NCI-H2107 treated with DMSO at 0.1 percent for 48 hours (cell line): ENCODE measurements around the gene CDR2L.
"Not testable (repeated sequence)": the region's sequence is repeated elsewhere in the genome, so short reads cannot be mapped to it uniquely, and the experiment has no call there.

ENCODE experiments used
- DNase-seq: peaks from one replicate; lab custom pipeline; 2025; ENCODE audit not compliant: unreplicated experiment; lab: John Stamatoyannopoulos, UW

CDR2L gene

DNA sequence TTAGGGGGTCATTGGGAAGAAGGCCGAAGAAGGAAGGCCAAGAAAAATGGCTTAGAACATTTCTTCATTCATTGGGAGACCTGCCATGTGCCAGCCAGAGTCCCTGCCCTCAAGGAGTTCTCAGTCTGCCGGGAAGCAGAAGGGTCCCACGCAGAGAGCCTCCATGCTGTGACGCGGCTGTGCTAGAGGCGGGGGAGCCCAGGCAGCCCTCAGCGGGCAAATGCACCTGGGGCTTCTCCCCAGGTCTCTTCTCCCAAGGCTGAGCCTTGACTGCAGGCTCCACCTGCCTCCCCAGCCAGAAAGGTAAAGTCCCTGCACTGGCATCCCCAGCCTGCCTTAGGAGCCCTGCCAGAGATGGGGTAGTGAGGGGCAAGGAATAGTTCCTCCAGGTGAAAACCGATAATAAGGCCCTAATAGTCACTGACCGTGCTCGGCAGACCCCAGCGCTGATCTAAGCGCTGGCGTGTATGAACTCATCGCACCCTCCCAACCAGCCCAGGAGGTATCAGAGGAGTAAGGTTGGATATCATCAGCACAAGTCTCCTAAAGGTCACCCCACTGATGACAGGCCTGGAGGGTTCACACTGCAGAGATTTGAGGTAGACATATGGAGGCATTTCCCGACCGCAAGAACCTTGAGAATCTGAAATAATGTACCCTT lies 6.0 kb upstream of the CDR2L start:
- DNase-seq = no peak

DNA sequence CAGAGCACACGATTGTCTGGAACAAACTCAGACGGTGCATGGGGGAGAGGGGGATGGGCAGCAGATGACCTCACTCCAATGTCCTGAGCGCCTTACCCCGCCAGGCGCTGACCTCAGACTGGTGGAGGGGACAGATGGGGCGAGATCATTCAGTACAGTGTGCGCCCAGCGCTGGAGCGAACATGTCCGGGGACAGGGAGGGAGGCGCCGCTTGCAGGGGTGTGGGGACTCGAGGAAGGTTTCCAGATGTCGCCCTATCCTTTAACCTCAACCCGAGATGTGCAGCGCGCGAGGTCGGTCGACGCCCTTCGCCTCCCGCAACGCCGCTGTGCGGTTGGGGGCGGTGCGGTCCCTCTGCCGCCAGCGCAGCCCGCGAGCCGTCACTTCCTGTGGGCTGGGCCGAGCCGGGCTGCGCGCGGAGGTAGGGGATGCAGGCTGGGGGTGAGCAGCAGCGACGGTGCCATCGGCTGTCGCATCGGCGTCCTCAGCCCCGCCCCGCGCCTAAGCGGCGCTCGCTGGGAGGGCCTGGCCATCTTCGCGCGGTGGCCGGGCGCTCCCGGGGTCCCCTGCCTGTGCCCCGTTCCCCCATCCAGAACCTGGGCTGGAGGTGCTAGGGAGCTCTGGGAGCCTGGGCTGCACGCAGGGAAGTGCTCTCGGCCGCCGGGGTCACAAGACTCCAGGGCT lies 5.3 kb upstream of the CDR2L start:
- peak; percentile 64 for DNase-seq

DNA sequence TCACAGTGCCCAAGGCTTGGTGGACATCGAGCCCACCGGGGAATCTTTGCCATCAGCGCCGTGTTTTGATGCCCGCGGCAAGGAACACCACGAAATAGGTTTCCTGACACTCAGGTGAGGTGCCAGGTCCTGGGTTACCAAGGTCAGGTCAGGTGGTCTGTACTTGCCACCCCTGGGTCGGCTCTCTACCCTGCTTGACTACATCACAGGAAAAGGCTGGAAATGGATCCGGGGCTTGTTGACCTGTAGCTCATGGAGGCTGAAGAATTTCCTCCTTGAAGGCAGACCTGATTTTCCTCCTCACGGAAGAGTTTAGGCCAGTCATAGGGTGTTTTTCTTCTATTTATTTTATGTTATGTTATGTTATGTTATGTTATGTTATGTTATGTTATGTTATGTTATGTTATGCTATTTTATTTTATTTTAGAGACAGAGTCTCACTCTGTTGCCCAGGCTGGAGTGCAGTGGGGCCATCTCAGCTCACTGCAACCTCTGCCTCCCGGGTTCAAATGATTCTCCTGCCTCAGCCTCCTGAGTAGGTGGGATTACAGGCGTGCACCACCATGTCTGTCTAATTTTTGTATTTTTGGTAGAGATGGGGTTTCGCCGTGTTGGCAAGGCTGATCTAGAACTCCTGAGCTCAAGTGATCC lies 4.6 kb upstream of the CDR2L start:
- DNase-seq = not testable (repeated sequence)

DNA sequence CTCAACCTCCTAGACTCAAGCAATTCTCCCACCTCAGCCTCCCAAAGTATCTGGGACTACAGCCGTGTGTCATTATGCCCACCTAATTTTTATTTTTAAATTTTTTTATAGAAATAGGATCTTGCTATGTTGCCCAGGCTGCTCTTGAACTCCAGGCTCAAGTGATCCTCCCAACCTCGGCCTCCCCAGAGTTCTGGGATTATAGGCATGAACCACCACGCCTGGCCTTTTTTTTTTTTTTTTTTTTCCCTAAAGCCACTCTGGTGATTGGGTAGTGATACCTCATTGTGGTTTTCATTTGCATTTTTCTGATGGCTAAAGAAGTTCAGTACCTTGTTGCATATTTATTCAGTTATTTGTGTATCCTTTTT lies 1.2 kb upstream of the CDR2L start:
- DNase-seq = no peak

DNA sequence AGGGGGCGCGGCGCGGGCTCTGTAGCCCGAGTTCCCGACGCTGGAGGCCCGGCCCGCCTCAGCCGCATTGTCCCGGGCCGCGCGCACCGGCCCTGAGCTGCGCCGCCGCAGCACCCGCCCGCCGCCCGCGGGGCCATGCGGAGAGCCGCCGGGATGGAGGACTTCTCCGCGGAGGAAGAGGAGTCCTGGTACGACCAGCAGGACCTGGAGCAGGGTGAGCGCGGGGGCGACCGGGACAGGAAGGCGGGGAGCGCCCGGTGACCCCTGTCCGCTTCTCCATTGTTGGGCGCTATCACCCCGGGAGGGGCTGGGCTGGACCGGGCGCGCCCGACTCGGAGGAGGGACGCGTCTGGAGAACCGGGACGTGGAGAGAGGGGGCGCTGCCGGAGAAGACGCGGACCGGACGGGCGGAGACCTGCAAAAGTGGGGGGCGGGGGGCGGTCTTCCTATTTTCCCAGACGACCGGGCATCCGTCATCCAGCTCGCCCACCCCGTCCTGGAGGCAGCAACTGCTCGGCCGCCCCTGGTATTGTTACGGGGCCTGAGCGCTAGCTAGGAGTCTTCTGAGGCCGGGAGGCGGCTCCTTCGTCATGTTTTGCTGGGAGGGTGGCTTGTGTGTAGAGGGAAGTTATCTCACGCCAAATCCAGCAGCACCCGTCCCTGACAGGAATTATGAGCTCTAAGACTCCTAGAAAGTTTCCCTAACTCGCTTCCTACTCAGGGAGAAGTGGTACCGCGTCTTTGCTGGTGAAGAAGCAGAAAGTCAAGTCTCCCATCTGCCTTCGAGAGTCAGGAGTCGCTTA lies 678 bp downstream of the CDR2L start:
- no peak for DNase-seq

DNA sequence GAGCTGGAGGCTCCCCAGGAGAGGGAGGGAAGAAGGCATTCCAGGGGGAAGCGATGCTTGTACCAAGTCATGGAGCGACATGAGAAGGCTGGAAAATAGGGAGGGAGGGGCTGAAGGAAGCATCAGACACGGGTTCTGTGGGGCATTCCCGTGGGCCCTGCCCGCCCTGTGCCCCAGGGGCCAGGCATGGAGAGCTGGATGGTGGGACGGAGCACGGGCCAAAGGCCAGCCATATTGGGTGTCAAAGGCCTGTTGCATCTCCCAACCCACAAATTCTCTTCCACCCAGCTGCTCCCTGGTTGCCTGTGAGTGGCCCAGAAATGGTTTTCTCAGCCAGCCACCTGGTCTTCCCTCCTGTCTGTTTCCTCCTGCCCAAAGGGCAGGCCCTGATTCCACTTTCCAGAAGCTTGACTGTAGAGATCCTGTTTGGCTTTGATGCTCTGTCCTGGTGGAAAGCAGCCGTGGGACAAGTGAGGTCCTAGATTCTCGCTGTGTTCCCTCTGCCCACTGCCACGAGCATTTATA lies 3.2 kb downstream of the CDR2L start:
- DNase-seq = no peak

DNA sequence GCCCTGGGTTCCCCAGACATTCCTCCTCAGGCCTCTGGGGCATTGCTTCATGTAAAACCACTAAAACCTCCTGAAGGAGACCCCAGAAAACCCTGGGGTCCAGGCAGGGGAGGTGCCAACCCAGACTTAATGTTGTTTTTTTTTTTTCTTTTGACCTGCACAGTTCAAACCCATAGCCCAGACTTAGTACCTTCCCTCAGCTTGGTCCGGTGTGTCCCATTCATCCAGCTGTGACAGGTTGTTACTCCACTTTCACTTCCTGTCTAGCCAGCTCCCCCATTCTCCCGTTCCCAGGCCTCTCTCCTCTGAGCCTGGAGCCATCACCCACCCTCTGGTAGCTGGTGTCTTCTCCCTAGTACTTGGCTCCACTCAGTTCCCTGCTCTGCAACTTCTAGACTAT lies 4.8 kb downstream of the CDR2L start:
- DNase-seq = no peak

DNA sequence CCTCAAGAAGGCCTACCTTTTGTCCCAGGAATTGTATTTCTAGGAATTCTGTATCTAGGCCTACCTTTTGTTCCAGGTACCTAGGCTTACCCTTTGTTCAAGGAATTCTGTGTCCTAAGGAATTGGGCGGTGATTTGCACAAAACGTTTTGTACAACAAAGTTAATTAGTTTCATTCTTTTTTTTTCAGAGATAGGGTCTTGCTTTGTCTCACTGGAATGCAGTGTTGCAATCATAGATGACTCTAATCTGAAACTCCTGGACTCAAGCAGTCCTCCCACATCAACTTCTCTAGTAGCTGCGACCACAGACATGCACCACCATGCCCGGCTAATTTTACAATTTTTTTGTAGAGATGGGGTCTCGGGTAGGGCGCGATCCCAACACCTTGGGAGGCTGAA lies 7.0 kb downstream of the CDR2L start:
- no peak for DNase-seq

DNA sequence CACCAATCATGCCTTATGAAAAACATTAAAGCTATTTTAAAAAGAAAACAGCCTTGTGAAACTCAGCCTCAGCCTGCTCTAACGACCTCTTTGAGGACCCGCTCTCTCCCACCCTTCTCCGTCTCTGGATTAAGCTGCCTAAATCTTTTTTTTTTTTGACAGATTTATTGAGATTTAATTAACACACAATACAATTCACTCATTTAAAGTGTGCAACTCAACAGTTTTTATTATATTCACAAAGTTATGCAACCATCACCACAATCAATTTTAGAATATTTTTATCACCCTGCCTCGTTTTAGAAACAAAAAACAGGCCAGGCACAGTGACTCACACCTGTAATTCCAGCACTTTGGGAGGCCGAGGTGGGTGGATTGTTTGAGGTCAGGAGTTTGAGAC lies 8.4 kb downstream of the CDR2L start:
- no peak for DNase-seq

DNA sequence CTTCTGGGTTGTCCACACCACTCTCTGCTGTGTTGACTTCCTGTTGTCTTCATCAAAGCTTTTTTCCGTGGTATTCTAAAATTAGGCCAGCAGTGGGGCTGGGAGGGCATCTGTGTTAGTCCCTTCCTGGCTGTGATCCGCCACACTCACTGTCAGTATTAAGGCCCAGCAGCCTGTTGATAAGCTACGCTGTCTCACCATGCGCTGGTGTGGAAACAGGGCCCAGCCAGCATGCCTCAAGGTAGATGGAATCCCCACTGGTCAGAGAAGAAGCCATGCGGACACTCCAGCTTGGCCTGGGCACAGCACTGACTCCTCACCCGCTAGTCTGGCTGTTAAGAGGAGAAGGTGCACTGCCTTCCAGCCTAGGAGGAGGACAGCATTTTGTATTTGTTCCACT lies 11.4 kb downstream of the CDR2L start:
- no peak for DNase-seq

DNA sequence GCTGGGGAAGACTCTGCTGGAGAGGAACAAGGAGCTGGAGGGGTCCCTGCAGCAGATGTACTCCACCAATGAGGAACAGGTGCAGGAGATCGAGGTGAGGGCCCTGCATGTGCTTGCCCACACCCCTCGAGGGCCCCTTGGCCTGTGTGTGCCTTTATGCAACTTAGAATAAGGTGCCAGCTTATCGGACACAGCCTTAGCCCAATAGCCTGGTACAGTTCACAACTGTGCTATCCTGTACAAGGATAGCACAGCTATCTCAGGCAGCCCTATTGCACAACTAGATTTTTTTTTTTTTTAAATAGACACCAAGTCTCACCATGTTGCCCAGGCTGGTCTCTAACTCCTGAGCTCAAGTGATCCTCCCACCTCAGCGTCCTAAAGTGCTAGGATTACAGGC lies 12.1 kb downstream of the CDR2L start:
- no peak for DNase-seq

DNA sequence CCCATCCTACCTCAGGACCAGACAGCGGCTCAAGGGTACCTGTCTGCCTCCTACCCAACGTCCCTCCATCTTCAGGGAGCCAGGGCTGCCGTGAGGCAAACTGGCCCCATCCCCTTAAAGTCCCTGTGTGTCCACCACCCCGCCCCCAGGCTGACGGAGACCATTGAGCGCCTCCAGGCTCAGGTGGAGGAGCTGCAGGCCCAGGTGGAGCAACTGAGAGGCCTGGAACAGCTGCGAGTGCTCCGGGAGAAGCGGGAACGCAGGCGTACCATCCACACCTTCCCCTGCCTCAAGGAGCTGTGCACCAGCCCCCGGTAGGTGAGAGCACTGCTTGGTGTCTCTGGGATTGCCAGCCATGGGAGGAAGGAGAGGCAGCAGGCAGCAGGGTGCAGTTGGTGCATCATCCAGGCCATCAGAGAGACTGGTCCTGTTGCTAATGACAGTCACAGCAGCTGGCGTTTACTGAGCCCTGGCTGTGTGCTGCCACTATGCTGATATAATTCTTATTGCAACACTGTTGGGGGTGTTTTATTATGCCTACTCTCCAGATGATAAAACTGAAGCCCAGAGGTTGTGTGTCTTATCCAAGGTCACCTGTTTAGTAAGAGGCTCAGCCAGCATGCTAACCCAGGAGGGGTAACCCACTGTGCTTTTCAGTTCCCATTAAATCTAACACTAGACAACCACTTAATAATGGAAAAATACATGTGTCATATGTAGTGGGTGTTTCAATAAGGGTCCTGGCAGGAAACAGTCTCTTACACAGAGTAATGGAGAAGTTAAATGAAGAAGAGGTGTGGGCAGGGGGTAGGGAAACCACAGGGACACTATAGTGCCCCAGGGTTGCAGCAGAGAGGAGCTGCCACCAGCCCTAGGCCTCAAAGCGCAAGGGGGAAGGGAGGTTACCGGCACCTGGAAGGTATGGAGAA lies 14.7 kb downstream of the CDR2L start:
- DNase-seq = no peak

DNA sequence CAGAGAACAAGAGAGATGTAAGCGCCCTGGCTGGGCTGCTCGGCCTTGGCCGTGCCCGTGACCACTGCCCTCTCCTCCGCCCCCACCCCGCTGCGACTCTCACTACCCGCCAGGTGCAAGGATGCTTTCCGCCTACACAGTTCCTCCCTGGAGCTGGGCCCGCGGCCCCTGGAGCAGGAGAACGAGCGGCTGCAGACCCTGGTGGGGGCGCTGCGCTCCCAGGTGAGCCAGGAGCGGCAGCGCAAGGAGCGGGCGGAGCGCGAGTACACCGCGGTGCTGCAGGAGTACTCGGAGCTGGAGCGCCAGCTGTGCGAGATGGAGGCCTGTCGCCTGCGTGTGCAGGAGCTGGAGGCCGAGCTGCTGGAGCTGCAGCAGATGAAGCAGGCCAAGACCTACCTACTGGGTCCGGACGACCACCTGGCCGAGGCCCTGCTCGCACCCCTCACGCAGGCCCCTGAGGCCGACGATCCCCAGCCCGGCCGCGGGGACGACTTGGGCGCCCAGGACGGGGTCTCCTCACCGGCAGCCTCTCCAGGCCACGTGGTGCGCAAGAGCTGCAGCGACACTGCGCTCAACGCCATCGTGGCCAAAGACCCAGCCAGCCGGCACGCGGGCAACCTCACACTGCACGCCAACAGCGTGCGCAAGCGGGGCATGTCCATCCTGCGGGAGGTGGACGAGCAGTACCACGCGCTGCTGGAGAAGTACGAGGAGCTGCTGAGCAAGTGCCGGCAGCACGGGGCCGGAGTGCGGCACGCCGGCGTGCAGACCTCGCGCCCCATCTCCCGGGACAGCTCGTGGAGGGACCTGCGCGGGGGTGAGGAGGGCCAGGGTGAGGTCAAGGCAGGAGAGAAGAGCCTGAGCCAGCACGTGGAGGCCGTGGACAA lies 15.9 kb downstream of the CDR2L start:
- no peak for DNase-seq

DNA sequence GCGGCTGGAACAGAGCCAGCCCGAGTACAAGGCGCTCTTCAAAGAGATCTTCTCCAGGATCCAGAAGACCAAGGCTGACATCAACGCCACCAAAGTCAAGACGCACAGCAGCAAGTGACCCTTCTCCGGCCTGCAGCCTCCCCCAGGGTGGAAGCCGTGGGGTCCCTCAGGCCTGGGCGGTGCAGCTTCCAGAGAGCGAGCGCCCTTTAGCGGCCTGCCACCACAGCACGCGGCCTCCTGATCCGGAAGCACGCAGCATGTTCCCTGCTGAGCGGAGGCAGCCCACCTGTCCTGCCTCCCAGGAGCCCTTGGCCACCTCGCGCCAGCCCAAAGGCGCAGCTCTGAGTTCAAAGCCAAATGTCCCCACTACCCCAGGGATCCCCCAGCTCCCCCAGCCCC lies 16.5 kb downstream of the CDR2L start:
- DNase-seq = no peak

DNA sequence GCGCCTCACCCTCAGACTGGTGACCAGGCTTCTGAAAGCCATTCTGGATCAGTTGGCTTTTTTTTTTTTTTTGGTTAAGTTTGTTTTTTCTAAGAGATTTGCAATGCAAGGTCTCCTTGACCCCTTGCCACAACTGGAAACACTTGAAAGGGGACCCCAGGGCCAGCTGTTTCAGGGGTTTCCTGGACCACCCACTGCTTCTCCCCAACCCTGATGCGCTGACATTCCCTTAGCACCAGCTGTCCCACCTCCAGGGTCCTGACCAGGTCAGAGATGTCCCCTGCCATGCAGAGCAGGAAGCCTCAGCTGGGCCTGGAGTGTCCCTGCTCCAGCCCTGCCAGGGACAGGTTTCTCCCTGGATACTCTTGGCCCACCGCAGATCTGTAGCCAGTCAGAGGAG lies 16.9 kb downstream of the CDR2L start:
- DNase-seq = no peak

DNA sequence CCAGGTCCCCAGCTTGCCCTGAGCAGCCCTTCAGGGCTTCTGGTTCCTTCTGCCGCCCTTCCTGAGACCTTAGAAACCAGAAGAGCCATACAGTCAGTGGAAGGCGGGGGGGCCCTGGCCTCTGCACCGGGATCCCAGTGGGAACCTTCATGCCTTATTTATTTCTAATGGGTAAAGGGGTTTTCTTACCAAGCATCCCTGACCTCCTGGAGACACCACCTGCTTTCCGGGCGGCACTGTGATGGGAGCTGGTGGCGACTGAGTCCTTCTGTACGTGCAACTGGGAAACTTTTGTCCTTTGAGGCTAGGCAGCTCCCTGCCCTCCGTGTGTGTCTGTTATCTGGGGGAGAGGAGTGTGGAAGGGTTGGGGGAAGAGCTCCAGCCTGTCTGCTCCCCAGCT lies 17.9 kb downstream of the CDR2L start:
- DNase-seq = no peak

DNA sequence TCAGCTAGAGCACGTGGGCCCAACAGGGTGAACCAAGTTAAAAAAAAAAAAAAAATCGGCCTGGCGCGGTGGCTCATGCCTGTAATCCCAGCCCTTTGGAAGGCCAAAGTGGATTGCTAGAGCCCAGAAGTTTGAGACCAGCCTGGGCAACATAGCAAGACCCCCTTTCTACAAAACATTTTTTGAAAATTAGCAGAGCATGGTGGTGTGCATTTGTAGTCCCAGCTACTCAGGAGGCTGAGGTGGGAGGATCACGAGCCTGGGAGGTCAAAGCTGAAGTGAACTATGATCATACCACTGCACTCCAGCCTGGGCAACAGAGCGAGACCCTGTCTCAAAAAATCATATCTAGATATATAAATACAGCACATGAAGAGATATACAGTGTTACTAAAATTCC lies 18.7 kb downstream of the CDR2L start:
- DNase-seq = not testable (repeated sequence)

DNA sequence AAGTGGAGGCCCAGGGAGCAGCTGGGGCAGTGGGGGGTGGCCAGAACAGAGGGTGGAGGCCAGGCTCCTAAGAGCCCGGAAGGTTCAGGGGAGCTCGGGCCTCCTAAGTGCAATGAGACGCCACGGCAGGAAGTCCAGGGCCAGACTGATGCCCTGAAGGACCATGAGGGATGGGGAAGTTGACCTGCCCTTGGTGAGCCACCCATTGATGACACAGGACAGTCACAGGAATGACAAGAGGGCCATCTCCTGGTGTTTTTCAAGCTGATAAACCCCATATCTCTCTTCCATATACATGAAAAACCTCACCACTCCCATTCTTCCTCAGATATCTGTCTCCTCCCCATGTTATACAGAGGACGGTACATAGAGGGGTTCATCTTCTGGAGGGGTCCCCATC lies 19.2 kb downstream of the CDR2L start:
- DNase-seq = no peak

DNA sequence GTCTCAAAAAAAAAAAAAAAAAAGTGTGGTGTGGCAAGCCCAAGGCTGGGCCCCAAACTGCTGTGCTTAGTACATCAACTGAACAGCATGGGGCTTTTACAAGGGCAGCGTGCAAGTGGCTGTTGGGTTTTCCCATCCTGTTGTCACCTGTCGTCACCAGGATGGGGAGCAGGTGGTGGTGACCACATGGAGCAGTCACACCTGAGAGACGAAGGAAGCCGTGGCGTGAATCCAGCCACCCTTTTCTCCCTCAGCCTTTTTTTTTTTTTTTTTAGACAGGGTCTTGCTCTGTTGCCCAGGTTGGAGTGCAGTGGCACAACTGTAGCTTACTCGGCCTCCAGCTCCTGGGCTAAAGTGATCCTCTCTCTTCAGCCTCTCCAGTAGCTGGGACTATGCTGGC lies 20.9 kb downstream of the CDR2L start:
- DNase-seq = peak; percentile 28
